A549 (cell line): ENCODE measurements around the gene ACTG1.

Experiments
- CTCF ChIP-seq: fragments of >200 bp; sonication (Bioruptor Twin); formaldehyde crosslinking; IDR thresholded peaks from 3 replicates; pipeline ENCODE4 v1.5.1; 2016
- EP300 ChIP-seq, 2 experiments: fragments of >200 bp; sonication (Bioruptor Twin); formaldehyde crosslinking; IDR thresholded peaks; 2 replicates in 1 of 2; 3 replicates in 1 of 2; pipeline ENCODE4 v1.6.1; 2016 to 2017
- ESRRA ChIP-seq: fragments of 150-350 bp; IDR thresholded peaks from 2 replicates; pipeline ENCODE4 v1.6.1; 2014; ENCODE audit warnings: mild to moderate bottlenecking, low read length, borderline replicate concordance
- JUNB ChIP-seq: fragments of >200 bp; sonication (Bioruptor Twin); formaldehyde crosslinking; IDR thresholded peaks from 2 replicates; pipeline ENCODE4 v1.6.1; 2016
- POLR2A ChIP-seq: IDR thresholded peaks from 2 replicates; pipeline ENCODE4 v1.6.1; 2012; ENCODE audit warnings: mild to moderate bottlenecking, low read length
- RCOR1 ChIP-seq: fragments of 150-350 bp; IDR thresholded peaks from 2 replicates; pipeline ENCODE4 v1.6.1; 2014; ENCODE audit warnings: antibody characterized with exemption, low read length, low read depth
- REST ChIP-seq: fragments of 200-600 bp; sonication (generic); IDR thresholded peaks from 2 replicates; pipeline ENCODE4 v1.6.1; 2016; ENCODE audit warnings: antibody characterized with exemption, mild to moderate bottlenecking, moderate library complexity

GRCh38 chr17:81491181-81491581, 21.4 kb downstream of the ACTG1 start:
- TF ChIP-seq CTCF (no peak), POLR2A (no peak), RCOR1 (no peak), EP300 (IDR thresholded peaks at IDR 0.05) (no peak), JUNB (no peak), ESRRA (no peak), REST (no peak)
